Mesendoderm (in vitro differentiated cells): ENCODE measurements around the gene MRPS22.
A peak's percentile ranks its signal among the peaks of the same experiment; 100 is the strongest.

Experiments
- DNase-seq: peaks from one replicate; pipeline ENCODE4 v3.0.0; 2013
- H2AK5ac ChIP-seq: 2 replicates; pipeline ENCODE4 v1.6.1; 2013; ENCODE audit warnings: low read length, inconsistent platforms
- H2BK120ac ChIP-seq: 2 replicates; pipeline ENCODE4 v1.6.1; 2013; ENCODE audit warnings: low read depth, mild to moderate bottlenecking, low read length, moderate library complexity, mixed read lengths
- H2BK15ac ChIP-seq: replicated peaks from 2 replicates; pipeline ENCODE4 v1.6.1; 2013; ENCODE audit warnings: low read depth, mild to moderate bottlenecking, moderate library complexity
- H2BK5ac ChIP-seq: 2 replicates; pipeline ENCODE4 v1.6.1; 2013; ENCODE audit warnings: low read length, inconsistent platforms
- H3K18ac ChIP-seq: 2 replicates; pipeline ENCODE4 v1.6.1; 2013; ENCODE audit warnings: mild to moderate bottlenecking, low read length, mixed read lengths
- H3K23ac ChIP-seq: one replicate; pipeline ENCODE4 v1.6.1; 2013; ENCODE audit warnings: low read length
- H3K27ac ChIP-seq: 2 replicates; pipeline ENCODE4 v1.5.1; 2013; ENCODE audit warnings: low read depth, mild to moderate bottlenecking, inconsistent platforms, low read length, moderate library complexity
- H3K27me3 ChIP-seq: 2 replicates; pipeline ENCODE4 v1.6.1; 2013; ENCODE audit warnings: low read length, control low read depth, mild to moderate bottlenecking, inconsistent platforms; ENCODE audit not compliant: insufficient read depth, poor library complexity
- H3K36me3 ChIP-seq: 2 replicates; pipeline ENCODE4 v1.6.1; 2013; ENCODE audit warnings: low read length, inconsistent platforms; ENCODE audit not compliant: control insufficient read depth, insufficient read depth
- H3K4ac ChIP-seq: one replicate; pipeline ENCODE4 v1.6.1; 2013; ENCODE audit warnings: low read depth, mild to moderate bottlenecking, low read length, moderate library complexity
- H3K4me1 ChIP-seq: 2 replicates; pipeline ENCODE4 v1.6.1; 2013; ENCODE audit warnings: low read depth, low read length, inconsistent platforms; ENCODE audit not compliant: control insufficient read depth
- H3K4me2 ChIP-seq: 2 replicates; pipeline ENCODE4 v1.6.1; 2013; ENCODE audit warnings: low read length
- H3K4me3 ChIP-seq: 2 replicates; pipeline ENCODE4 v1.5.1; 2013; ENCODE audit warnings: mild to moderate bottlenecking, low read length
- H3K56ac ChIP-seq: one replicate; pipeline ENCODE4 v1.6.1; 2013; ENCODE audit warnings: low read length
- H3K79me1 ChIP-seq: 2 replicates; pipeline ENCODE4 v1.6.1; 2013; ENCODE audit warnings: low read length, inconsistent platforms
- H3K79me2 ChIP-seq: 2 replicates; pipeline ENCODE4 v1.6.1; 2013; ENCODE audit warnings: mild to moderate bottlenecking, low read length; ENCODE audit not compliant: control insufficient read depth, insufficient read depth
- H3K9ac ChIP-seq: 2 replicates; pipeline ENCODE4 v1.6.1; 2013; ENCODE audit warnings: low read length, inconsistent platforms
- H4K5ac ChIP-seq: one replicate; pipeline ENCODE4 v1.6.1; 2013; ENCODE audit warnings: low read length
- H4K8ac ChIP-seq: one replicate; pipeline ENCODE4 v1.6.1; 2013; ENCODE audit warnings: low read depth, mild to moderate bottlenecking, control low read depth, low read length, moderate library complexity
- WGBS: extraction: QIAGEN DNeasy Blood & Tissue Kit; methylation state at CpG from one replicate; pipeline ENCODE4 v1.1.7; 2013; ENCODE audit warnings: low lambda C conversion rate, missing lambda C conversion rate; ENCODE audit not compliant: insufficient coverage; ENCODE audit errors: extremely low coverage; 5-methylcytosine and 5-hydroxymethylcytosine counted together

MRPS22 gene

GRCh38 chr3:139357899-139358298 lies 14.1 kb downstream of the MRPS22 start:
- H2BK120ac ChIP-seq = no peak overlapping the region
- no peak overlapping the region for H3K9ac ChIP-seq
- H3K4me3 ChIP-seq = no peak overlapping the region
- no peak overlapping the region for H3K27ac ChIP-seq
- no peak overlapping the region for H3K4me2 ChIP-seq
- H3K79me1 ChIP-seq = no peaks in the 10 kb centered on the region
- no peak overlapping the region for H3K23ac ChIP-seq
- H2BK15ac ChIP-seq = no peak overlapping the region
- H3K56ac ChIP-seq = no peak overlapping the region
- H3K18ac ChIP-seq = no peak overlapping the region
- H3K4ac ChIP-seq = no peak overlapping the region
- no peaks in the 10 kb centered on the region for H3K79me2 ChIP-seq
- H4K8ac ChIP-seq = no peak overlapping the region
- no peaks in the 10 kb centered on the region for H3K27me3 ChIP-seq
- no peak for DNase-seq
- no peak overlapping the region for H2BK5ac ChIP-seq
- H2AK5ac ChIP-seq = no peak overlapping the region
- H3K4me1 ChIP-seq = no peaks in the 10 kb centered on the region
- H4K5ac ChIP-seq = no peak overlapping the region
- peaks cover 11% of the 10 kb centered on the region for H3K36me3 ChIP-seq
- no CpG with 5 or more reads among the region's 4 CpGs for WGBS

GRCh38 chr3:139358841-139359562 lies 15.2 kb downstream of the MRPS22 start:
- Histone ChIP-seq H3K27ac (no peak overlapping the region), H2BK5ac (no peak overlapping the region), H3K4me1 (no peaks in the 10 kb centered on the region), H3K9ac (no peak overlapping the region), H3K23ac (no peak overlapping the region), H3K27me3 (no peaks in the 10 kb centered on the region), H3K79me2 (no peaks in the 10 kb centered on the region), H3K4ac (no peak overlapping the region), H2BK120ac (no peak overlapping the region), H3K56ac (no peak overlapping the region), H3K4me2 (no peak overlapping the region), H4K5ac (no peak overlapping the region), H3K4me3 (no peak overlapping the region), H2AK5ac (no peak overlapping the region), H3K18ac (no peak overlapping the region), H4K8ac (no peak overlapping the region), H2BK15ac (no peak overlapping the region), H3K36me3 (peaks cover 11% of the 10 kb centered on the region), H3K79me1 (no peaks in the 10 kb centered on the region)
- no CpG with 5 or more reads among the region's 3 CpGs for WGBS
- DNase-seq = peak; percentile 15

- Histone ChIP-seq H3K27ac (no peak overlapping the region), H3K4me3 (no peak overlapping the region), H3K79me1 (no peaks in the 10 kb centered on the region), H3K56ac (no peak overlapping the region), H3K4me1 (no peaks in the 10 kb centered on the region), H3K4me2 (no peak overlapping the region), H2AK5ac (no peak overlapping the region), H3K23ac (no peak overlapping the region), H3K27me3 (no peaks in the 10 kb centered on the region), H3K4ac (no peak overlapping the region), H3K79me2 (no peaks in the 10 kb centered on the region), H2BK5ac (no peak overlapping the region), H2BK15ac (no peak overlapping the region), H4K5ac (no peak overlapping the region), H3K36me3 (peaks cover 9% of the 10 kb centered on the region), H4K8ac (no peak overlapping the region), H2BK120ac (no peak overlapping the region), H3K9ac (no peak overlapping the region), H3K18ac (no peak overlapping the region)
- 100% methylated on average over 1 of the region's 2 CpGs for WGBS
- DNase-seq = no peak
Observed at GRCh38 chr3:139361276-139361675, 17.5 kb downstream of the MRPS22 start.

GRCh38 chr3:139364549-139364948 lies 20.7 kb downstream of the MRPS22 start:
- Histone ChIP-seq H3K4ac (no peak overlapping the region), H3K79me2 (no peaks in the 10 kb centered on the region), H2BK120ac (no peak overlapping the region), H3K79me1 (no peaks in the 10 kb centered on the region), H2BK5ac (no peak overlapping the region), H3K18ac (no peak overlapping the region), H3K36me3 (peaks cover 9% of the 10 kb centered on the region), H3K4me1 (no peaks in the 10 kb centered on the region), H3K27me3 (no peaks in the 10 kb centered on the region), H2AK5ac (no peak overlapping the region), H2BK15ac (no peak overlapping the region), H3K4me2 (no peak overlapping the region), H3K4me3 (no peak overlapping the region), H3K23ac (no peak overlapping the region), H4K5ac (no peak overlapping the region), H4K8ac (no peak overlapping the region), H3K56ac (no peak overlapping the region), H3K9ac (no peak overlapping the region), H3K27ac (no peak overlapping the region)
- WGBS = no CpG with 5 or more reads among the region's 1 CpG
- no peak for DNase-seq

GRCh38 chr3:139374099-139374498 lies 30.3 kb downstream of the MRPS22 start:
- Histone ChIP-seq H3K36me3 (peaks cover 15% of the 10 kb centered on the region), H3K4me1 (no peaks in the 10 kb centered on the region), H4K5ac (no peak overlapping the region)

GRCh38 chr3:139377378-139377777 lies 33.6 kb downstream of the MRPS22 start:
- Histone ChIP-seq H2AK5ac (no peak overlapping the region), H3K23ac (no peak overlapping the region), H2BK5ac (no peak overlapping the region), H2BK15ac (no peak overlapping the region), H3K4ac (no peak overlapping the region), H3K4me2 (no peak overlapping the region), H3K79me2 (peaks cover 5% of the 10 kb centered on the region), H3K4me3 (no peak overlapping the region), H3K27me3 (no peaks in the 10 kb centered on the region), H4K5ac (no peak overlapping the region), H4K8ac (no peak overlapping the region), H2BK120ac (no peak overlapping the region), H3K56ac (no peak overlapping the region), H3K4me1 (no peaks in the 10 kb centered on the region), H3K9ac (no peak overlapping the region), H3K36me3 (peaks cover 11% of the 10 kb centered on the region), H3K18ac (no peak overlapping the region), H3K79me1 (peaks cover 4% of the 10 kb centered on the region), H3K27ac (no peak overlapping the region)
- DNase-seq = no peak
- WGBS = no CpG with 5 or more reads among the region's 3 CpGs

More at GRCh38 chr3:139374099-139374498, 30.3 kb downstream of the MRPS22 start:
- no peaks in the 10 kb centered on the region for H3K27me3 ChIP-seq
- no peak overlapping the region for H3K4ac ChIP-seq
- H3K4me2 ChIP-seq = no peak overlapping the region
- H3K4me3 ChIP-seq = no peak overlapping the region
- no peak overlapping the region for H2BK15ac ChIP-seq
- H4K8ac ChIP-seq = no peak overlapping the region
- H2BK120ac ChIP-seq = no peak overlapping the region
- no peaks in the 10 kb centered on the region for H3K79me2 ChIP-seq
- WGBS = no CpG with 5 or more reads among the region's 2 CpGs
- H3K9ac ChIP-seq = no peak overlapping the region
- no peak overlapping the region for H3K56ac ChIP-seq
- H3K79me1 ChIP-seq = no peaks in the 10 kb centered on the region
- no peak overlapping the region for H3K23ac ChIP-seq
- DNase-seq = no peak
- no peak overlapping the region for H2AK5ac ChIP-seq
- H3K18ac ChIP-seq = no peak overlapping the region
- H2BK5ac ChIP-seq = no peak overlapping the region
- H3K27ac ChIP-seq = no peak overlapping the region
